GM12891 (cell line): Measurements from ENCODE around the gene PPP1CA.

Experiments
- POLR2A ChIP-seq: IDR thresholded peaks from 2 replicates; pipeline ENCODE4 v1.6.1; 2011; ENCODE audit warnings: low read depth, low read length, control low read depth
- POLR2AphosphoS5 ChIP-seq: IDR thresholded peaks from 2 replicates; pipeline ENCODE4 v1.6.1; 2011; ENCODE audit warnings: low read depth, low read length, control low read depth
- POU2F2 ChIP-seq: IDR thresholded peaks from 2 replicates; pipeline ENCODE4 v1.6.1; 2011; ENCODE audit warnings: low read depth, mild to moderate bottlenecking, control low read depth, low read length, moderate library complexity

DNA sequence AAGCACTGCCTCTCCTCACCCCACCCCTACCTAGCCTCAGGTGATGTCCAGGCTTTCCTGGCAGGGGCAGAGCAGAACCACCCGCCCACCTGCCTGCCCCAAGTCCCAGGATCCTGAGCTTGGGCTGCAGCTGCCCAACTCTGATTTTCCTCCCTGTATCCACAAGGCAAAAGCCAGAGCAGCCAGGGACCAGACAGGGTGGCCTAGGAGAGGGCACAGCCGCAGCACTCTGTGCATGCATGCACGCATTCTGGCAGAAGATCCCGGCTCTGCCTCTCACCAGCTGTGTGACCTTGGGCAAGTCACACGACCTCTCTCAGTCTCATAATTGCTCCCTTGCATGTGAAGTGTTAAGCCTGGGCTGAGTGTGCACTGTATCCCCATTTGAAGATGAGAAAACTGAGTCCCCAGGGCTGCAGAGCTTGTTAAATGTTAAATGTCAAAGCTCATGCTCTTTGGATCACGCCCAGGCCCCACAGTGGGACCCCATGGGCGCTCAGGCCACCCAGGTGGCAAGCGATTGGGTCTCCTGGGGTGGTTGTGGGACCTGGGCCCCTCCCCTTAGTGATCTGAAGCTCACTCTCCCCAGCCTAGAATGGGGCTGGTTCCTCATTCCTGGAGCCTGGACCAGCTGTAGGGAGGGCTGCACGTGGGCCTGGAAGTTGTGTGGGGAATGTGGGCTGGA lies 11.0 kb upstream of the PPP1CA start:
- TF ChIP-seq POLR2A, result no peak
- TF ChIP-seq POLR2AphosphoS5, result no peak
- TF ChIP-seq POU2F2, result no peak
